Endothelial cell (in vitro differentiated cells): ENCODE results near the gene MAPKAPK3. TPM values are rescaled to one million over a fixed set of nuclear protein-coding genes. Genes with fewer than 3 reads are reported as not detected.

Experiments
- DNase-seq: peaks from one replicate; pipeline ENCODE4 v3.0.0; 2021; ENCODE audit warnings: low spot score
- H3K27ac Mint-ChIP-seq: one replicate; pipeline ENCODE4 v1.8.0; 2021; ENCODE audit warnings: mixed read lengths, inconsistent platforms; ENCODE audit not compliant: unreplicated experiment
- H3K27me3 Mint-ChIP-seq: one replicate; pipeline ENCODE4 v1.8.0; 2021; ENCODE audit warnings: mild to moderate bottlenecking, moderate library complexity, mixed read lengths, inconsistent platforms; ENCODE audit not compliant: unreplicated experiment
- H3K36me3 Mint-ChIP-seq: one replicate; pipeline ENCODE4 v1.8.0; 2021; ENCODE audit warnings: mild to moderate bottlenecking, low read depth, mixed read lengths, inconsistent platforms; ENCODE audit not compliant: unreplicated experiment
- H3K4me1 Mint-ChIP-seq: one replicate; pipeline ENCODE4 v1.8.0; 2021; ENCODE audit warnings: mild to moderate bottlenecking, mixed read lengths, inconsistent platforms; ENCODE audit not compliant: unreplicated experiment
- H3K4me3 Mint-ChIP-seq: one replicate; pipeline ENCODE4 v1.8.0; 2021; ENCODE audit warnings: mild to moderate bottlenecking, mixed read lengths, inconsistent platforms; ENCODE audit not compliant: unreplicated experiment
- H3K9me3 Mint-ChIP-seq: one replicate; pipeline ENCODE4 v1.8.0; 2021; ENCODE audit warnings: mixed read lengths, inconsistent platforms; ENCODE audit not compliant: unreplicated experiment
- CTCF ChIP-seq: fragments of 200-600 bp; sonication (generic); IDR thresholded peaks from one replicate; pipeline ENCODE4 v1.5.0; 2021; ENCODE audit warnings: antibody characterized with exemption; ENCODE audit not compliant: unreplicated experiment
- total RNA-seq: library from RNA; stranded (reverse); fragmentation: NEBNext Ultra II Directional; extraction: Animal tissue kit (Norgen Biotek cat#: 25700); gene quantifications from one replicate; pipeline ENCODE4 v1.2.1, GENCODE V29; 2021; ENCODE audit not compliant: unreplicated experiment

The MAPKAPK3 gene
- total RNA-seq, 1 donor from 2014 or later = 6.4 TPM

DNA sequence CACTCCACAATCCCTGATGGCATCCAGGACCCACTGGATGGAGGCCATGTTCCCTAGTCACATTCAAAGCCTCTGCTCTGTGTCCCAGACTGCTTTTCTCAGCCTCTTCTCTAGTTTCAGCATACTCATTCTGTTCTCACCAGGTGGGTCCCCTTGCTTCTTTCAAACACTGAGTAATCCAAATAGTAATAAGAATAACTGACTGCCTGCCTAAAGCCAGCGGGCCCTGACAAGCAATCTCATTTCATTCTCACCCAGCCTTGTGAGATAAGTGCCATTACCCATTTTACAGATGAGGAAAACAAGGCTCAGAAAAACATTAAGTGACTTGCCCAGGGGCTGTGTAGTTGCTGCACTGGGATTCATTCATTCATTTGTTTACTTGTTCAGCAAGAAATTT is 25.4 kb downstream of the MAPKAPK3 start:
- no peak for TF ChIP-seq CTCF
- Mint-ChIP-seq H3K4me1 (peaks cover 3% of the 10 kb centered on the region), H3K27me3 (peaks cover 10% of the 10 kb centered on the region), H3K4me3 (no peak overlapping the region), H3K27ac (no peak overlapping the region), H3K36me3 (no peaks in the 10 kb centered on the region), H3K9me3 (no peaks in the 10 kb centered on the region)
- DNase-seq = no peak

GRCh38 chr3:50644561-50644960 is 27.6 kb downstream of the MAPKAPK3 start:
- no peak for DNase-seq
- no peak overlapping the region for H3K4me3 Mint-ChIP-seq
- H3K27me3 Mint-ChIP-seq = peaks cover 6% of the 10 kb centered on the region
- H3K9me3 Mint-ChIP-seq = no peaks in the 10 kb centered on the region
- no peaks in the 10 kb centered on the region for H3K36me3 Mint-ChIP-seq
- no peaks in the 10 kb centered on the region for H3K4me1 Mint-ChIP-seq
- no peak for TF ChIP-seq CTCF
- H3K27ac Mint-ChIP-seq = no peak overlapping the region

- Mint-ChIP-seq H3K27ac (no peak overlapping the region), H3K36me3 (no peaks in the 10 kb centered on the region), H3K27me3 (peaks cover 6% of the 10 kb centered on the region), H3K9me3 (no peaks in the 10 kb centered on the region), H3K4me1 (no peaks in the 10 kb centered on the region), H3K4me3 (no peak overlapping the region)
- no peak for TF ChIP-seq CTCF
- DNase-seq = no peak
Observed at GRCh38 chr3:50645378-50645777, 28.4 kb downstream of the MAPKAPK3 start.

DNA sequence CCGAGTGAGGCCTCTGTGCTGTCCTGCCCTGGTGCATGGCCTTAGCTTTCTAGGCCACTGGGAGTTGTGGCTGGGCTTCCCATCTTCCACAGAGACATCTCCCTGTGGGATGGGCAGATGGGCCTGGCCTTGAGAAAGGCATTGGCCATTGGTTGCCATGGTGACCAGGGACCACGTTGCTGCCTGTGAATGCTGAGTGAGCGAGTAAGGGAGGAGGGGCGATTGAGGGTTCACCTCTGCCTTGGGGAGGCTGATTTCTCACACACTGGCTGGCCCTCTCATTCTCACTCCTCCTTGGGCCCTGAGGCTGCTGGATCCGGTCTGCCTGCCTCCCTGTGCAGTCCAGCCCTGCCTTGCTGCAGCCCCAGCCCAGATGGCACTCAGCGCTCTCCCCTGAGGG is 31.4 kb downstream of the MAPKAPK3 start:
- Mint-ChIP-seq H3K4me3 (no peak overlapping the region), H3K27me3 (peaks cover 7% of the 10 kb centered on the region), H3K27ac (no peak overlapping the region), H3K9me3 (no peaks in the 10 kb centered on the region), H3K4me1 (no peaks in the 10 kb centered on the region), H3K36me3 (no peaks in the 10 kb centered on the region)
- TF ChIP-seq CTCF = no peak
- DNase-seq = no peak

DNA sequence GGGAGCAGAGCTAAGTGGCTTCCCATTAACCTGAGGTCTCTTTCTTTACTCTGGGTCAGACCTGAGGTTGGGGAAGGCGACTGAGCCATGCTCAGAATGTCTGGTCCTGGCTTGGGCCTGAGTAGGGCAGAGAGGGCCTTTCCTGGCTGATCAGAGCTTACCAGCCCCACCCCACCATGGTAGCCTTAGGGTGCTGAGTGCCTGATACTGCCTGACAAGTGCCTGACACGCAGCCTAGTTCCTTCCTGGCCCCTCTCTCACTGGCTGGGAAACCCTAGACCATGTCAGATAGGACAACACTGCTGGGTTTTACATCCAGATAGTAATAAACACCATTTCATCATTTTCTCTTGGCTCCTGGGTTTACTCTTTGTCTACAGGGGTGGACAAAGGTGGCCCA is 32.0 kb downstream of the MAPKAPK3 start:
- no peak for TF ChIP-seq CTCF
- Mint-ChIP-seq H3K36me3 (no peaks in the 10 kb centered on the region), H3K4me3 (no peak overlapping the region), H3K27ac (no peak overlapping the region), H3K9me3 (no peaks in the 10 kb centered on the region), H3K4me1 (no peaks in the 10 kb centered on the region), H3K27me3 (peaks cover 7% of the 10 kb centered on the region)
- DNase-seq = no peak
